ENCODE measurements around the gene TMEM254.
"Not testable (repeated sequence)": the region's sequence is repeated elsewhere in the genome, so short reads cannot be mapped to it uniquely, and the experiment has no call there.

TMEM254 gene

DNA sequence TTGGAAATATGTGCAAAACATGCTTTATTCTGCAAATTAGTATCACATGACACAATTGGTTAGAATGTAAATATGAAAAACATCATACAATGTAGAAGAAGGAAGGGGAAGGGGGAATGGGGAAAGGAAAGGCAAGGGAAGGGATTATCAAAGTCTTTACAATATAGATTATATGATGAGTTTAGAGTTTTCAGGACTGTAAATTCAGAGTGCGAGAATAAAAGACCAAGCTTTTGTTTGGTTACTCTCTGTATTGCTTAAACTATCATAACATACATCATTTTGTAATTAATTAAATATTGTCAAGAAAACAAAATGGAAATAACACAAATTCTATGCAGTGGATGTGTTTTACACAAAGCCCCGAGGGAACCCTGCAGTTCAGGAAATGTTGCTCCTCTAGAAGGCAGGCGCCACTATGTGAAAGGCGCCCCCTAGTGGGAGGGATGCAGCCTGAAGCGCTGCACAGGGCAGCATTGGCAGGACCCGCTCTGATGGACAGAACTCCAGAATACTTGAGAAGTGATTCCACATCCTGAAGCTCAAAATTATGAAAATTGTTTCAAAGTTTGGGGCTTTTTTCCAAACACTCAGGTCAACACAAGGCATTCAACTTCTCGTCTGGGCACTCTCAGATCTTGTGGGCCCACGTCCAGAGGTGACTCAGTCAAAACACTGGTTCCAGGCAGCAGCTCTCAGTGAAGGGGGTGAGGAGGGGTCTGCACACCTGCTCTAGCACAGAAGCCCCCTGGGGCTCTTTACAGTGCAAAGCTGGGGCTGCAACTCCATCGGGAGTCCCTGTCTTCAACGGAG is 31.6 kb upstream of the TMEM254 start:
- Histone ChIP-seq H3K27me3 (ENCODE audit: control insufficient read depth, insufficient read depth, low read length, poor library complexity, severe bottlenecking) (no peaks in the 10 kb centered on the region), H3K27ac (ENCODE audit: insufficient read depth, low read depth, low read length, poor library complexity, severe bottlenecking) (no peak overlapping the region), H3K9me3 (ENCODE audit: control insufficient read depth, low read length) (no peaks in the 10 kb centered on the region), H3K4me1 (ENCODE audit: control insufficient read depth, insufficient read depth, low read length) (no peaks in the 10 kb centered on the region), H3K4me3 (ENCODE audit: insufficient read depth, low read depth, low read length) (no peak overlapping the region), H3K36me3 (ENCODE audit: control insufficient read depth, insufficient read depth, low read length) (no peaks in the 10 kb centered on the region)
- WGBS, 2 experiments: 34 to 35% methylated on average over 9 of the region's 10 CpGs

DNA sequence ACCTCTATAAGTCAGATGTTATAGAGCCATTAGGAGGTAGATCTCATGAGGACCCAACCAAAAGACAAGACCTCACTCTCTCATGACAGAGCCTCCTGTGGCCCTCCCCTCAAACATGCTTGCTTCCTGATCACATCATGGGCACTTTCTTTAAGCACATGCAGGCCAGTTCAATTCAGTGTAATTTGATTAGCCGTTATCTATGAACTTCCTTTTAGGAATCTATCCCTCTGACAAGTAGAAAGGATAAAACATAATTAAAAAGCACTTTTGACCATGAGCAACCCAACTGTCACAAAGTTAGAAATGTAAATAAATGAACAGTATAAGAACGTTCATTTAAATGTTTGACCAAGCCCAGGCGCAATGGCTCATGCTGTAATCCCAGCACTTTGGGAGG is 27.7 kb upstream of the TMEM254 start:
- no peak overlapping the region for H3K27ac ChIP-seq (ENCODE audit: insufficient read depth, low read depth, low read length, poor library complexity, severe bottlenecking)
- 91% methylated on average over 3 of the region's 3 CpGs for WGBS, 2 experiments
- H3K9me3 ChIP-seq (ENCODE audit: control insufficient read depth, low read length): no peaks in the 10 kb centered on the region
- no peaks in the 10 kb centered on the region for H3K4me1 ChIP-seq (ENCODE audit: control insufficient read depth, insufficient read depth, low read length)
- H3K36me3 ChIP-seq (ENCODE audit: control insufficient read depth, insufficient read depth, low read length): no peaks in the 10 kb centered on the region
- H3K27me3 ChIP-seq (ENCODE audit: control insufficient read depth, insufficient read depth, low read length, poor library complexity, severe bottlenecking): no peaks in the 10 kb centered on the region
- no peak overlapping the region for H3K4me3 ChIP-seq (ENCODE audit: insufficient read depth, low read depth, low read length)

DNA sequence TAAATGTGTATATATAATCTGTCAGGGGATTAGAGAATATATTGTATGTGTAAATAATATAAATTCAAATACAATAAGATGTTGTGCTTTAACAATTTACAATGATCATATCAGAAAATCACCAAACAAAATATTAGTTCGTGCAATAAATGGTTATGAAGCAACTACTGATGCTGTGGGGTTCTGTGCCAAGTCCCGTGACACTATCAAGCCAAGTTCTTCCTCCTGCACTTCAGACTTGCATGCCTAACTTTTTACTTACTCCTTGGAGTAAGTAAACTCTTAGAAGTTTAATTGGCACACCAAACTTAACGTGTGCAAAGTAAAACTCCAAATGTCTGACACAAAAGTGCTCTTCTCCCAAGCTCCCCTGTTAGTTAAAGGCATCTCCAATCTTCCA is 26.5 kb upstream of the TMEM254 start:
- H3K4me3 ChIP-seq (ENCODE audit: insufficient read depth, low read depth, low read length): no peak overlapping the region
- H3K9me3 ChIP-seq (ENCODE audit: control insufficient read depth, low read length): no peaks in the 10 kb centered on the region
- H3K4me1 ChIP-seq (ENCODE audit: control insufficient read depth, insufficient read depth, low read length): no peaks in the 10 kb centered on the region
- no peaks in the 10 kb centered on the region for H3K27me3 ChIP-seq (ENCODE audit: control insufficient read depth, insufficient read depth, low read length, poor library complexity, severe bottlenecking)
- no peaks in the 10 kb centered on the region for H3K36me3 ChIP-seq (ENCODE audit: control insufficient read depth, insufficient read depth, low read length)
- 83 to 94% methylated on average over 2 to 3 of the region's 3 CpGs for WGBS, 2 experiments
- no peak overlapping the region for H3K27ac ChIP-seq (ENCODE audit: insufficient read depth, low read depth, low read length, poor library complexity, severe bottlenecking)

DNA sequence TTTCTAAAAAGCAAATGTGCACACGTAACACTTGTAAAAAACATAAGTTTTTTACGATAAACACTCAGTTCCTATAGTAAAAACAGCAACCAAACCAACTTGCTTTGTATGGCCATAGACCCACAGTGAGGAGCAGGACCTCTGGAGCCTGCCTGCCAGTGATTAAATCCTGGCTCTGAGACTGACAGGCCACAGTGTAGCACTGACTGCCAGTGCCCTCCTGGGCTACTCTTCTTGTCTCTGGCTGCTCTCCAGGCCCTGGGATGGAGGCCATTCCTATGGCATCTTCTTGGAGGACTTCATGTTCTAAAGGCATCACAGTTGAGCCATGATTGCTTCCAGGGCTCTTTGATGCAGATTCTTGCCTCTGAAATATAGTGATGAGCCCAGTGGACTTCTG is 22.7 kb upstream of the TMEM254 start:
- H3K4me3 ChIP-seq (ENCODE audit: insufficient read depth, low read depth, low read length): no peak overlapping the region
- H3K27ac ChIP-seq (ENCODE audit: insufficient read depth, low read depth, low read length, poor library complexity, severe bottlenecking): no peak overlapping the region
- H3K36me3 ChIP-seq (ENCODE audit: control insufficient read depth, insufficient read depth, low read length): no peaks in the 10 kb centered on the region
- no peaks in the 10 kb centered on the region for H3K27me3 ChIP-seq (ENCODE audit: control insufficient read depth, insufficient read depth, low read length, poor library complexity, severe bottlenecking)
- no peaks in the 10 kb centered on the region for H3K4me1 ChIP-seq (ENCODE audit: control insufficient read depth, insufficient read depth, low read length)
- 90 to 93% methylated on average over 2 of the region's 2 CpGs for WGBS, 2 experiments
- no peaks in the 10 kb centered on the region for H3K9me3 ChIP-seq (ENCODE audit: control insufficient read depth, low read length)

DNA sequence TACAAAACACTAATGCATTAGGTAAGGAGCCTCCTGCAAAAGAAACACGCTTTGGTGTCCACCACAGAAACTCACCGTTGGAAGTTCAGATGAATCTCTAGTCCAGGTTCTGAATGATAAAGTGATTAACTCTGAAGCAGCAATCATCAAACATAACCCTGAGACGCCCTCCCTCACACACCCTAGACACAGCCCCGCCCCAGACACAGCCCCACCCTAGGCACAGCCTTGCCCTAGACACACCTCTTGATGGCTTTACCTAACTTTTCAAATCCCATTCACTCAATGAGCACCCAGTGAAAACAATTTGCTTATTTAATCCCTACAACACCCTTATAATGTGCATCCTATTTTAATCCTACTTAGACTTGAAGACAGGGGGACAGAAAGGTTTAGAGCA is 21.3 kb upstream of the TMEM254 start:
- no peaks in the 10 kb centered on the region for H3K9me3 ChIP-seq (ENCODE audit: control insufficient read depth, low read length)
- no peaks in the 10 kb centered on the region for H3K27me3 ChIP-seq (ENCODE audit: control insufficient read depth, insufficient read depth, low read length, poor library complexity, severe bottlenecking)
- H3K36me3 ChIP-seq (ENCODE audit: control insufficient read depth, insufficient read depth, low read length): no peaks in the 10 kb centered on the region
- 94 to 95% methylated on average over 4 of the region's 4 CpGs for WGBS, 2 experiments
- no peak overlapping the region for H3K4me3 ChIP-seq (ENCODE audit: insufficient read depth, low read depth, low read length)
- no peaks in the 10 kb centered on the region for H3K4me1 ChIP-seq (ENCODE audit: control insufficient read depth, insufficient read depth, low read length)
- no peak overlapping the region for H3K27ac ChIP-seq (ENCODE audit: insufficient read depth, low read depth, low read length, poor library complexity, severe bottlenecking)

DNA sequence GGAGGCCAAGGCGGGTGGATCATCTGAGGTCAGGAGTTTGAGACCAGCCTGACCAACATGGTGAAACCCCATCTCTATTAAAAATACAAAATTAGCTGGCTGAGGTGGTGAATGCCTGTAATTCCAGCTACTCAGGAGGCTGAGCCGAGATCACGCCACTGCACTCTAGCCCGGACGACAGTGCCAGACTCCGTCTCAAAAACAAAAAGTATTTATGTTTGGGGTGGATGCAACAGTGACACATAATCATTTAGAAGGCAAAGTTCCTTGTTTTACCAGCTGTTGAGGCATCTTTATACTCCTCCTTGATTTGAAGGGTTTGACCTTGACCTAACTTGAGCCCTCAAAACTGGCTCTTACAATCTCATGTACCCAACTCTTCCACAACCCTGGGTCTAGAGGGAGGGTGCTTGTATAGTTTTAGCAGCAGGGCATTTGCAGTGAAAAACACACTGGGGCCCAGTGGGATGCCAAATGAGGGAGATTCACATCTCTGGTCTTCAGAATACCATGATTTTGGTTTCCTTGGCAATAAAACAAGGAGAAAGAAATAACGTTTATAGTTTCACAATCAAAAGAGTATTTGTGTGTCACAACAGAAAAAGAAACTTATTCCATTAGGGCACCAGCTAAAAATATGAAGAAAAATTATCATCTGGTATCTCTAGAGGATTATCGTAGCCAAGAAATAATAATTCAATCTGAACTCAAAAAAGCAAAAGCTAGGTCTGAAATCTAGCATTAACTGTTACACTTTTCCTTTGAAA is 14.2 kb upstream of the TMEM254 start:
- no peaks in the 10 kb centered on the region for H3K27me3 ChIP-seq (ENCODE audit: control insufficient read depth, insufficient read depth, low read length, poor library complexity, severe bottlenecking)
- H3K4me3 ChIP-seq (ENCODE audit: insufficient read depth, low read depth, low read length): no peak overlapping the region
- H3K36me3 ChIP-seq (ENCODE audit: control insufficient read depth, insufficient read depth, low read length): no peaks in the 10 kb centered on the region
- H3K4me1 ChIP-seq (ENCODE audit: control insufficient read depth, insufficient read depth, low read length): no peaks in the 10 kb centered on the region
- 89 to 95% methylated on average over 8 of the region's 8 CpGs for WGBS, 2 experiments
- H3K27ac ChIP-seq (ENCODE audit: insufficient read depth, low read depth, low read length, poor library complexity, severe bottlenecking): no peak overlapping the region
- H3K9me3 ChIP-seq (ENCODE audit: control insufficient read depth, low read length): no peaks in the 10 kb centered on the region

DNA sequence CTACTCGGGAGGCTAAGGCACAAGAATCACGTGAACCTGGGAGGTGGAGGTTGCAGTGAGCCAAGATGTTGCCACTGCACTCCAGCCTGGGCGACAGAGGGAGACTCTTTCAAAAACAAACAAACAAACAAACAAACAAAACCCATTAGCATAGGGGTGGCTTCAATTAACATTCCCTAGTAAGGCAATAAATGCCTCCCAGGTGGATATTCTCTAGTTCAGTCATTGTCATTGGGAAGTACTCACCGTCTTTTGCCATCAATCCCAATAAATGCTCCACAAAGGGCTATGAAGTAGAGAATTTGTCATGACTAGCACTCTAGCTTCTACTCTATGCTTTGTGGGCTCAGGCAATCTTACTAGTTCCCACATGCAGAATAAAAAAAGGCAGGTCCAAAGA is 11.7 kb upstream of the TMEM254 start:
- H3K9me3 ChIP-seq (ENCODE audit: control insufficient read depth, low read length): no peaks in the 10 kb centered on the region
- no peaks in the 10 kb centered on the region for H3K36me3 ChIP-seq (ENCODE audit: control insufficient read depth, insufficient read depth, low read length)
- H3K4me1 ChIP-seq (ENCODE audit: control insufficient read depth, insufficient read depth, low read length): no peaks in the 10 kb centered on the region
- no peaks in the 10 kb centered on the region for H3K27me3 ChIP-seq (ENCODE audit: control insufficient read depth, insufficient read depth, low read length, poor library complexity, severe bottlenecking)
- H3K4me3 ChIP-seq (ENCODE audit: insufficient read depth, low read depth, low read length): no peak overlapping the region
- no peak overlapping the region for H3K27ac ChIP-seq (ENCODE audit: insufficient read depth, low read depth, low read length, poor library complexity, severe bottlenecking)
- 91 to 92% methylated on average over 4 of the region's 4 CpGs for WGBS, 2 experiments

DNA sequence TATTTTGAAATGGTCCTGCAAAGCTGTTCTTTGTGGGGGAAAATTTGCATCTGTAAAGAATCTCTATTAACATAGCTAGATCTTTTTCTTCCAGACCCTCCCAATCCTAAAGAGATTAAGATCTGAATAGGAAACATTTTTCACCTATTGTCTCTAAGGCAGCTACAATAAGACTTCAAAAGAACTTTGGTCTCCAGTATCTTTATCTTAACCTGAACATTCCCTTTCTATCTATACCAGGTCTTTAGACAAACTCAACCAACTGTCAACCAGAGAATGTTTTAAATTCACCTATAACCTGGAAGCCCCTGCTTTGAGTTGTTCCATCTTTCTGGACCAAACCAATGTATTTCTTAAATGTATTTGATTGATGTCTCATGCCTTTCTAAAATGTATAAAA is 10.6 kb upstream of the TMEM254 start:
- H3K4me1 ChIP-seq (ENCODE audit: control insufficient read depth, insufficient read depth, low read length); H3K36me3 ChIP-seq (ENCODE audit: control insufficient read depth, insufficient read depth, low read length); H3K9me3 ChIP-seq (ENCODE audit: control insufficient read depth, low read length); H3K27me3 ChIP-seq (ENCODE audit: control insufficient read depth, insufficient read depth, low read length, poor library complexity, severe bottlenecking); H3K27ac ChIP-seq (ENCODE audit: insufficient read depth, low read depth, low read length, poor library complexity, severe bottlenecking); H3K4me3 ChIP-seq (ENCODE audit: insufficient read depth, low read depth, low read length): not testable (repeated sequence)

DNA sequence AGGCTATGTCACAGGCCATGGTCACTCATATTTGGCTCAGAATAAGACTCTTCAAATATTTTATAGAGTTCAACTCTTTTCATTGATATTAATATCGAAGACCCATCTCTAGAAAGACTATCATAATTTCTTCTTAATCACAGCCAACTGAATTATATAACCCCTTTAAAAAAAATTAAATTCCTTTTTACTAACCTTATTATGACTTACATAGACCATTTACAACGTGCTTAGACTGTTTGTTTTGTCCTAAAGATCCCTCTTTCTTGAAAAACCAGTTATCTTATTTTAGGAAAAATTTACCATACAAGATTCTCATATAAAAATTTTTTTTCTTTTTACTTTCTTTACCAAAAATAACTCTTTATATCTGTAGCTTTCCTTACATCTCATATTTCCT is 10.2 kb upstream of the TMEM254 start:
- Histone ChIP-seq H3K27ac (ENCODE audit: insufficient read depth, low read depth, low read length, poor library complexity, severe bottlenecking) (no peak overlapping the region), H3K36me3 (ENCODE audit: control insufficient read depth, insufficient read depth, low read length) (no peaks in the 10 kb centered on the region), H3K9me3 (ENCODE audit: control insufficient read depth, low read length) (no peaks in the 10 kb centered on the region), H3K27me3 (ENCODE audit: control insufficient read depth, insufficient read depth, low read length, poor library complexity, severe bottlenecking) (no peaks in the 10 kb centered on the region), H3K4me1 (ENCODE audit: control insufficient read depth, insufficient read depth, low read length) (no peaks in the 10 kb centered on the region), H3K4me3 (ENCODE audit: insufficient read depth, low read depth, low read length) (no peak overlapping the region)
- WGBS, 2 experiments: 68 to 76% methylated on average over 2 of the region's 2 CpGs

DNA sequence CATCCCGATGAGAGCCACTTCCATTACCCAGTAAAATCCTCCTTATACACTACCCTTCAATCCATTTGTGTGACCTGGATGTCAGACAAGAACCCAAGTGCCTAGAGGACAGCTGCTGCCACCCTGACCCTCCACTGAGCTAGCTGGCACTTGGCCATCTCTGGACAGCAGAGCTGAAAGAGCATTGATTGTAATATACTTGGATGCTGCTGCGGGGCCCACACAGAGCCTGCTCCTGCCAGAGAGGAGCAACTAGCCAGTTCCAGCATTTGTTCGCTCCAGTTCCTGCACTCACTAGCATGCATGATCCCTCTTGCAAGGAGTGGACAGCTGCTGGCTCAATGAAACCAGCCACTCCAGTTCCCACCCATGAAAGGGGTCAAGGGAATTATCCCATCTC is 8.4 kb upstream of the TMEM254 start:
- WGBS, 2 experiments: 94 to 95% methylated on average over 3 of the region's 3 CpGs
- H3K27me3 ChIP-seq (ENCODE audit: control insufficient read depth, insufficient read depth, low read length, poor library complexity, severe bottlenecking): no peaks in the 10 kb centered on the region
- H3K9me3 ChIP-seq (ENCODE audit: control insufficient read depth, low read length): no peaks in the 10 kb centered on the region
- H3K4me3 ChIP-seq (ENCODE audit: insufficient read depth, low read depth, low read length): no peak overlapping the region
- H3K4me1 ChIP-seq (ENCODE audit: control insufficient read depth, insufficient read depth, low read length): no peaks in the 10 kb centered on the region
- H3K36me3 ChIP-seq (ENCODE audit: control insufficient read depth, insufficient read depth, low read length): no peaks in the 10 kb centered on the region
- H3K27ac ChIP-seq (ENCODE audit: insufficient read depth, low read depth, low read length, poor library complexity, severe bottlenecking): no peak overlapping the region
